ENCODE data around the gene SLC16A7. TPM values are rescaled to one million over a fixed set of nuclear protein-coding genes. Genes with fewer than 3 reads are reported as not detected.

SLC16A7 gene
- total RNA-seq, 4 donors from 2014 or later, result 14.9 to 22.2 (median 15.7) TPM

GRCh38 chr12:59812716-59813115 is 216.9 kb downstream of the SLC16A7 start:
- DNase-seq, result no peak
- TF ChIP-seq POLR2A (IDR thresholded peaks at IDR 0.05) (no peak), CTCF (IDR thresholded peaks at IDR 0.05) (no peak)
- no peaks in the 10 kb centered on the region for H3K27me3 ChIP-seq
- no peaks in the 10 kb centered on the region for H3K9me3 ChIP-seq
- H3K36me3 ChIP-seq, result no peaks in the 10 kb centered on the region
- H3K27ac ChIP-seq, result no peak overlapping the region
- no peaks in the 10 kb centered on the region for H3K4me1 ChIP-seq
- intact Hi-C loops (cut with DNase I), result no loop called here
- WGBS, 2 donors, result 93% methylated on average over 7 of the region's 7 CpGs
- no peak overlapping the region for H3K4me3 ChIP-seq (replicated peaks in 1 of 3)

GRCh38 chr12:59820594-59821011 is 224.8 kb downstream of the SLC16A7 start:
- no peaks in the 10 kb centered on the region for H3K4me1 ChIP-seq
- 82 to 91% methylated on average over 2 of the region's 2 CpGs for WGBS, 2 donors
- TF ChIP-seq POLR2A (IDR thresholded peaks at IDR 0.05) (no peak), CTCF (IDR thresholded peaks at IDR 0.05) (no peak)
- no peaks in the 10 kb centered on the region for H3K9me3 ChIP-seq
- H3K27ac ChIP-seq, result no peak overlapping the region
- H3K27me3 ChIP-seq, result no peaks in the 10 kb centered on the region
- H3K4me3 ChIP-seq (replicated peaks in 1 of 3), result no peak overlapping the region
- no peak for DNase-seq
- no peaks in the 10 kb centered on the region for H3K36me3 ChIP-seq
- intact Hi-C loops (cut with DNase I), result no loop called here

GRCh38 chr12:59823567-59823966 is 227.7 kb downstream of the SLC16A7 start:
- no peak overlapping the region for H3K27ac ChIP-seq
- intact Hi-C loops (cut with DNase I), result no loop called here
- H3K9me3 ChIP-seq, result no peaks in the 10 kb centered on the region
- no peaks in the 10 kb centered on the region for H3K4me1 ChIP-seq
- no peak for TF ChIP-seq CTCF (IDR thresholded peaks at IDR 0.05)
- TF ChIP-seq POLR2A (IDR thresholded peaks at IDR 0.05), result no peak
- H3K27me3 ChIP-seq, result no peaks in the 10 kb centered on the region
- no peak overlapping the region for H3K4me3 ChIP-seq (replicated peaks in 1 of 3)
- H3K36me3 ChIP-seq, result no peaks in the 10 kb centered on the region
- DNase-seq, result no peak

DNA sequence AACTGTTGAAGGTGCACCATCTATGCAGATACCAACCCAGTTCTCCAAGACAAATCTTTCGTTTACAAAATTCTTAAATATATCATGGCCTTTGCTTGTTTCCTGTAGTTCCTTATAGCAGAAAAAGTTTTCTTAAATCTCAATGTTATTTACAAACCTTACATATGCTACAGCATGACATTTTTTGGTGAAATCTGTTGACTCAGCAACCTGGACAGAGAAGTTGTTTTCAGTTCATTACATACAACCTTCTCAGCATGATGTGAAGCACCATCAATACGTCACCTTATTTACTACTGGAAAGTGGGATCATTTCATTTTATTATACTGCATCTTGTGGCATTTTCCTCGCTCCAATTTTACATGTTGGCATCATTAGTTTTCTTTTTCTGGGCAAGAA is 231.9 kb downstream of the SLC16A7 start:
- 77 to 95% methylated on average over 3 of the region's 3 CpGs for WGBS, 2 donors
- no peak for TF ChIP-seq POLR2A (IDR thresholded peaks at IDR 0.05)
- no peak for TF ChIP-seq CTCF (IDR thresholded peaks at IDR 0.05)
- Histone ChIP-seq H3K27me3 (no peaks in the 10 kb centered on the region), H3K9me3 (no peaks in the 10 kb centered on the region), H3K36me3 (no peaks in the 10 kb centered on the region), H3K4me1 (no peaks in the 10 kb centered on the region), H3K27ac (no peak overlapping the region), H3K4me3 (replicated peaks in 1 of 3) (no peak overlapping the region)
- intact Hi-C loops (cut with DNase I), result no loop called here
- no peak for DNase-seq

DNA sequence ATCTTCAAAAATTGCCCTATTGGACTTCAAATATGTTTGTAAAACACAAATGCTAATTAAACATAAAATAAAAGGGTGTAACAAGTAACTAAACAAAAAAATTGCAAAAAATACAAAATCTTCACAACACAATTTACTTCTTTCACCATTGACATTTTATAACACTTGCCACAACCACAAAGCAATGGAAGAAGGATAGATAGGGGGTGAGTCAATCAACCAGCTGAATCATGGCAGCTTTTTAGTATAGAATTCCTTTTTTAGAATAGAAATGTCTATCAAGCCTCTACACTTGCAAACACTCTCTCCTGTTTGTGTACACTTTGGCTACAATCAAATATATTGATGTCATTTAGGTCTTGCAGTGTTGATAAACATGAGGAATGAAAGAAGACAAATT is 232.7 kb downstream of the SLC16A7 start:
- no peak overlapping the region for H3K27ac ChIP-seq
- intact Hi-C loops (cut with DNase I), result no loop called here
- no peaks in the 10 kb centered on the region for H3K4me1 ChIP-seq
- no peak for TF ChIP-seq POLR2A (IDR thresholded peaks at IDR 0.05)
- TF ChIP-seq CTCF (IDR thresholded peaks at IDR 0.05), result no peak
- no peaks in the 10 kb centered on the region for H3K36me3 ChIP-seq
- no peaks in the 10 kb centered on the region for H3K9me3 ChIP-seq
- H3K27me3 ChIP-seq, result no peaks in the 10 kb centered on the region
- no peak overlapping the region for H3K4me3 ChIP-seq (replicated peaks in 1 of 3)
- no peak for DNase-seq

All from thyroid gland (tissue), 4 donors.